NCI-H128 (cell line): ENCODE data around the gene HLTF.

Source experiments
- DNase-seq: peaks from one replicate; lab custom pipeline; 2025; ENCODE audit not compliant: unreplicated experiment; lab: John Stamatoyannopoulos, UW

HLTF gene

DNA sequence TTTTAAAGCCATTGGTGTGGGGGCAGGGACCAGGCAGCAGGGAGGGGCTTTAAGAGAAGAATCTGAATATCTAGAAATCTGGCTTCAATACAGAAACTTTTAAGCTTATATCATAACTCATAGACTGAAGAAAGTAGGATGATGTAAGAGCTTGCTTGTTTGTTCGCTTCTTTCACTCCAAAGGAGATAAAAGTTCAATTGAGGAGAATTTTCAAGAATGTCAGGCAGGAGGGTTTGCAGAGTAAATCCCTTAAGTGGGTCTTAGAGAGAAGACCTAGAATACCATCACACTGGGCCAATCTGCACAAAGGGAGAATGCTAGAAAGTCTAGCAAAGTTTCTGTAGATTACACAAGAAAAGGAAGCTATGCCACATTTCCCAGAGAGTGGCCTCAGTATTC lies 4.1 kb upstream of the HLTF start:
- DNase-seq, result no peak

DNA sequence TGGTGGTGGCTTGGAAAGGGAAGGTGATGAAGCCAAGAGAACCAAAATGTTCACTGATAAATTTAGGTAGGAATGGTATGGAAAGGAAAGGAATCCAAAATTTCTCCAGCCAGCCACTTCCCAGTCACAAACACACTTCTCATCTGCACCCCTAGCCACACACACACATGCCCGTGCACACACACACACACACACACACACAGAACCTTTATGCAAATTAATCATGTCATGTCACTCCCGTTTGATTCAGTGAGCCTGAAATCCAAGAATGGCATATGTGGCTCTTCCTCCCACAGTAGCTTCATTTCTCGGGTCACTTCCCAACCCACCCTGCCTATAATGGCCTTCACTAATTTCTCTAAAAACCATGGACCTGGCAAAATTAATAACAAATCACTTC lies 3.1 kb upstream of the HLTF start:
- DNase-seq, result no peak

GRCh38 chr3:149087208-149087607 lies 875 bp upstream of the HLTF start:
- DNase-seq, result no peak

GRCh38 chr3:149085828-149086231 lies 503 bp downstream of the HLTF start:
- no peak for DNase-seq

GRCh38 chr3:149081772-149082171 lies 4.6 kb downstream of the HLTF start:
- DNase-seq, result no peak

- no peak for DNase-seq
Observed at GRCh38 chr3:149080699-149081091, 5.6 kb downstream of the HLTF start.

DNA sequence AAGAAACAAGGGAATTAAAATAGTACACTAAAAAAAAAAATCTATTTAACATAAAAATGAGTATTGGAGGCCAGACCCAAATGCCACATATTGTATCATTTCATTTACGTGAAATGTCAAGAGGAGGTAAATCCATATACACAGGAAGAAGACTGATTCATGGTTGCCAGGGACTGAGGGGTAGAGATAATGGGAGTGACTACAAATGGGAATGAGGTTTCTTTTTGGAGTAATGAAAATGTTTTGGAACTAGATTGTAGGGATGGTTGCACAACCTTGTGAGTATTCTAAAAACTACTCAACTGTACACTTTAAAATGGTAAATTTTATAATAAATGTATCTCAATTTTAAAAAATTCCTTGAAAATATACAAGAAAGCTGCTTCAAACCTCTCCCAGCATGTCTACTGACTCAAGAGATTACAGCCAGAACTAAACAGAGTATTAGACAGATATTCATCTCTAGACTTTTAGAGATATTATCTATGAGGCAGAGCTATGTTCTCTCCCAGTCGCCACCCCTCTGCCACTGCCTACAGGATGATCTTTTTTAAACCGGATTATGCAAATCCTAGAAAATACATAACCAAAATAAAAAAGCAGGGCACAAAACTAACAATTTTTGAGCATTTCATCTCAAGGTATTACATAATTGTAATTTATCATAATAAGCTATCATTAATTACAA lies 6.2 kb downstream of the HLTF start:
- DNase-seq, result no peak

- DNase-seq, result no peak
Observed at GRCh38 chr3:149077628-149078027, 8.7 kb downstream of the HLTF start.

GRCh38 chr3:149067883-149068282 lies 18.4 kb downstream of the HLTF start:
- no peak for DNase-seq

- DNase-seq, result no peak
Observed at GRCh38 chr3:149061776-149062175, 24.6 kb downstream of the HLTF start.

GRCh38 chr3:149058602-149059001 lies 27.7 kb downstream of the HLTF start:
- no peak for DNase-seq

DNA sequence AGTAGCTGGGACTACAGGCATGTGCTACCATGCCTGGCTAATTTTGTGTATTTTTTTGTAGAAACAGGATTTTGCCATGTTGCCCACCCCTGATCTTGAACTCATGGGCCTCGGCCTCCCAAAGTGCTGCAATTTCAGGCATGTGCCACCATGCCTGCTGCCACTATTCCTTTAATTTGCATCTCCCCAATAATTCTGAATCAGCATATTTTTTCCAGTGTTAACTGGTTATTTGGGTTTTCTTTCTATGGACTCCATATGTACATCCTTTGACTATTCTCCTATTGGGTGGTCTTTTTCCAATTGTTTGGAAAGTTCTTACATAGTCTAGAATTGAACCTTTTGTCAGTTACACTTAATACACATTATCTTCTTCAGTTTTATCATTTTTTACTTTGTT lies 28.1 kb downstream of the HLTF start:
- no peak for DNase-seq

DNA sequence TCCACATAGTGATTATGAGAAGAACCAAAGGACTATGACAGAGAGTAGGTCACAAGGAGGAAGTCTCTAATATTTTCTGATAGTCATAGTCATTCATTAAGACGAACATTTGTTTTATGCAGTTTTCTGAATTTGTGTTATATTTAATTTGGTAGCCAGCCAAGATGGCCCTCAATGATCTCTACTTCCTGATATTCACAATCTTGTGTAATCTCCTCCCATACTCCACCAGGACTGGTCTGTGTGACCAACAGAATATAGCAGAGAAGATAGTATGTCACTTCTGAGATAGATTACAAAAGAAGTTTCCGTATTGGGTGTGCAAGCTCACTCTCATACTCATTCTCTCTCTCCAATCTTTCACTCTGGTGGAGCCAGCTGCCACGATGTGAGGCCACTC lies 30.8 kb downstream of the HLTF start:
- DNase-seq, result no peak

DNA sequence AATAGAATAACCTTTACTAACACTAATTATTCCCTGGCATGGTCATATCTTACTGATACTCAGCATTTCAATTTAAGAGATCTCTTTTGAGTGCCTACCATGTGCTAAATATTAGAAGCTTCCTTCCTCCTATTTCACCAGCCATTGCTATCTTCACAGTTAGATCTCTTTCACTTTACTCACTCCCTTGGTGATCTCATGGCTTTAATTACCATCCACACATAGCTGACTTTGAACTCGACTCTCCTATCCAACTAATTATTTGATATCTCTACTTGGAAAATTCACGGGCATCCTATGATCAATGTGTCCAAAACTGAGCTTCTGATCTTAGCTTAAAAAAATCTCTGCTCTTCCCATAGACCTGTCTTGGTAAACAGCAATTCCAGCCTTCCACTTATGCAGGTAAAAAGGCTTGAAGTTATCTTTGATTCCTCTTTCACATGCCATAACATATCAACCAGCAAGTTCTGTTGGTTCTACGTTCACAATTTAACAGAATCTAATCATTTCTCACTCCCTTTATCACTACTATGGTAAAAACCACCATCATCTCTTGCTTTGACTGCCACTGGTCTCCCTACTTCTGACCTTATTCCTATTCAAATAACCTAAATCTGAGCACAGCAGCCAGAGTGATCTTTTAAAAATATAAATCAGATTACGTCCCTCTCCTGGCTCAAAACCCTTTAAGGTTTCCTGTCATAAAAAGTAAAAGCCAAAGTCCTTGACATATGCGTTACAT lies 41.8 kb downstream of the HLTF start:
- no peak for DNase-seq

DNA sequence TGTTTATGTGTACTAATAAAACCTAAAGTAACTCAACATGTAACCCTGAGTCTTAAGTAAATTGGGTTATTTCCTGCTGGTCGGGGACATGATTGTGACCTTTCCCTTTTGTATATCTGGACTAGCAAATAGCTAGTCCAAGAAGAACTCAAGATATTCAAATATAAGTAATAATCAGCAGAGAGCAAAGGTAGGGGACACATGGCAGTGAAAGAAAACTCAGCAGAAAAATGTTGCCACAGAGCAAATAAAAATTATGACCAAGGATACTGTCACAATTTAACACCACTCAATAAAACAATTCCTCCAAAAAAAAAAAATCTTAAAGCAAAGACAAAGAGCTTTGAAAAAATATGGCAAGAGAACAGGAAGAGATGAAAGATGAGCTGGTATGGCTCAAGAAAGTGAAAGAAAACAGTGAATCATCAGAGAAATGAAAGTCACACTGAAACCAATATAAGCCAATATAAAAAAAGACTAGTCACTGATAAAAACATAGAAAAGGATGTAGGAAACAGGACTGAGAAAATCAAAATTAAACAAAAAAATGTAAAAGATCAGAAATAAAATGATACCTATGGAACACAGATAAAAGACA lies 43.4 kb downstream of the HLTF start:
- no peak for DNase-seq

DNA sequence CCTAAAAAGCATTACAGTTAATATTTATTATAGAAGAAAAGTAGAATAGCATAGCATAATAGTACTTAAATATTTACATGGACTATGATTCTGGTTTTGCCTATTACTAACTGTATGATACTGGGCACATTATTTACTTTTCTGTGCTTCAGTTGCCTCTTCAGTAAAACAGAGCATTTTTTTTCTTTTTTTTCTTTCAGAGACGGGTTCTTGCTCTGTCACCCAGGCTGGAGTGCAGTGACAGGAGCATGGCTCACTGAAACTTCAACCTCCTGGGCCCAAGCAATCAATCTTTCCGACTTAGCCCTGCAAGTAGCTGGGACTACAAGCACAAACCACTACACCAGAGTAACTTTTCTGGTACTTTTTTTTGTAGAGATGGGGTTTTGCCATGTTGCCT lies 48.0 kb downstream of the HLTF start:
- no peak for DNase-seq

DNA sequence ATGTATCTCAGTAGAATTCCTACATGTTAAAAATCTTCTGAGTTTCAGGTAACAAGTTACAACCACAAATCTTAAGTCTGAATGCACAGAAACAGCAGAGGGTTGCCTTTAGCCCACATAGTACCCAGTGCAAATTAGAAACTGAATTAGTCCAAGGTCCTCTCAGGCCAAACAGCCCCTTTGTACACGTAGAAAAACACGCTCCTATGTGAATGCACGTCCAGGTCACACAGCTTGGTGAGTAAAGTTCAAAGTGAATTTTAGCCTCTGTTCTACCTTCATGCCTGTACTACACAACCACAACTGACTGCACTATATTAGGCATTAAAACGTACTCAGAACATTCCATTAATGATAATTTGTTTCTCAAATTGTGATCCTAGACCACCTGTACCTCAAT lies 48.6 kb downstream of the HLTF start:
- no peak for DNase-seq

DNA sequence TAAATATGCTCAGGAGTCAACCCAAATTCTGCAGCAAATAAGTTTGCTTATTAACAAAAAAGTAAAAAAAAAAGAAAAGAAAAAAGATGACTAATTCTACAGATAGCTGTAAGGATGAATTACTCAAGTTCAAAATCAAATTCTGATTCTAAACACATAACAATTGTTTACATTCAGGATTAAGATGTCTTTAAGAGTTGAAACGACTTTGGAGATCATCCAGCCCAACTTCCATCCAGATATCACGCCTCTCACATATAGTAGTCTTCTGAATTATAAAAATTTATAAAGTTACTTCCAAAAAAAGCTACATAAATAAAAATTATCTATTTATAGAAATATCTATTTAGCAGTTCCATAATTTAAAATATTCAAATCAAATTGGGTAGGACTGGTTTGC lies 55.2 kb downstream of the HLTF start:
- DNase-seq, result no peak

- DNase-seq, result no peak
Observed at GRCh38 chr3:149026718-149027117, 59.6 kb downstream of the HLTF start.

GRCh38 chr3:149023951-149024350 lies 62.4 kb downstream of the HLTF start:
- no peak for DNase-seq

DNA sequence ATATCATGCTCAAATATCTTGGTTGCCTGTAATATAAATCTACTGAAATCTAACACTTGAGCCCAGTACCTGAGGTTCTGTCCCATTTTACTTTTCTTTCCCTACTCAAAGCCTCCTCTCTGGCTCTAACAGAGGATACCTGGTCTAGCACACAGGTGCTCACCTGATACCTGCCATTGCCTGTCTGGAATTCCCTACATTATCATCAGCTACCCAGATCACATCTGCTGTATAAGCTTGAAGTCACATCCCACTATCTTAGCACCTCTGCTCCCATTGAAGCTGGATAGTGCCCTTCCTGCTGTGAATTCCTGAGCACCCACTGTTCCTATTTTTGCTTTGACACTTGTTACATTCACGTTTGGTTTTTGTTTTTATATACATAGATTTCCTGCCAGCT lies 64.5 kb downstream of the HLTF start:
- no peak for DNase-seq

GRCh38 chr3:149020839-149021252 lies 65.5 kb downstream of the HLTF start:
- DNase-seq, result no peak
